Measurements from ENCODE around the gene KCNJ10. TPM values are rescaled to one million over a fixed set of nuclear protein-coding genes. Genes with fewer than 3 reads are reported as not detected.

Gene KCNJ10
- total and polyA plus RNA-seq, 2 donors (not counting 3 experiments of a cell fraction or from before 2014, with no cell fraction given): not detected

DNA sequence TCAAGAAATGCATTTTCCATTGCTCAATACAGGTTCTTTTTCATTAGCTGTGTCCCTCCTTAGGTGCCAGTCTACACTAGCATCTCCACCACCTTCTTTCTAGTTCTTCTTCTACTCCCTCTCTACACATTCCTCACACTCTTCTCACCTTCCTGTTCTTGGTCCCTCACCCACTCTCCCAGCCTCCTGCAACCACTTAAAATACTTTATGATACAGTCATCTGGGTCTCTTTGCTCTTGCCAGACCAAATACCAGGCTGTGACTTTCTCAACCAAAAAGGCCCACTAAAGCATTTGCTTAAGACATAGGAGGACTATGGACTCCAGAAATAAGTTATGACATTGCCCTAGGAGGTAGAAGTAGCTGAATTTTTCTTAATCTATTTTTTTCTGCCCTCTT lies 73.3 kb downstream of the KCNJ10 start:
- no TSS peak for BruUV-seq (replicated peaks)
- POLR2A ChIA-PET: no interaction called here
- H3K27ac ChIP-seq (ENCODE audit: insufficient read depth, low read depth, low read length): no peak overlapping the region
- no peaks in the 10 kb centered on the region for H3K9me1 ChIP-seq (replicated peaks; ENCODE audit: control insufficient read depth, extremely low read depth, insufficient read depth, low read length)
- H3K9ac ChIP-seq (replicated peaks; ENCODE audit: extremely low read depth, insufficient read depth, low read length): no peak overlapping the region
- no peak overlapping the region for H2AFZ ChIP-seq (ENCODE audit: low read depth, low read length)
- no peaks in the 10 kb centered on the region for H4K20me1 ChIP-seq (replicated peaks; ENCODE audit: control insufficient read depth, extremely low read depth, insufficient read depth, low read length)
- no peaks in the 10 kb centered on the region for H3K79me2 ChIP-seq (ENCODE audit: control insufficient read depth, insufficient read depth, low read length)
- H3K4me1 ChIP-seq (ENCODE audit: control insufficient read depth, extremely low read depth, insufficient read depth, low read length): no peaks in the 10 kb centered on the region
- DNase-seq (ENCODE audit: low read depth, low spot score) (no peak), FAIRE-seq (no peak)
- CTCF ChIA-PET: interaction anchor here (0.9 to 1.3 kb wide), 3 partner anchors 10 to 65 kb away, joined by 3 to 5 read pairs (median 3); no protein-coding TSS in a partner anchor
- H3K36me3 ChIP-seq (ENCODE audit: control insufficient read depth in 2 of 2, extremely low read depth in 1 of 2, insufficient read depth in 2 of 2, low read length in 2 of 2): no peaks in the 10 kb centered on the region
- H3K4me2 ChIP-seq (ENCODE audit: insufficient read depth, low read length): no peak overlapping the region
- H3K27me3 ChIP-seq (ENCODE audit: control insufficient read depth in 2 of 2, insufficient read depth in 2 of 2, low read length in 2 of 2): peaks cover 13 to 15% of the 10 kb centered on the region in 2 experiments
- H3K9me3 ChIP-seq (replicated peaks; ENCODE audit: control insufficient read depth, insufficient read depth, low read length): no peaks in the 10 kb centered on the region
- TF ChIP-seq, protein P1, sequence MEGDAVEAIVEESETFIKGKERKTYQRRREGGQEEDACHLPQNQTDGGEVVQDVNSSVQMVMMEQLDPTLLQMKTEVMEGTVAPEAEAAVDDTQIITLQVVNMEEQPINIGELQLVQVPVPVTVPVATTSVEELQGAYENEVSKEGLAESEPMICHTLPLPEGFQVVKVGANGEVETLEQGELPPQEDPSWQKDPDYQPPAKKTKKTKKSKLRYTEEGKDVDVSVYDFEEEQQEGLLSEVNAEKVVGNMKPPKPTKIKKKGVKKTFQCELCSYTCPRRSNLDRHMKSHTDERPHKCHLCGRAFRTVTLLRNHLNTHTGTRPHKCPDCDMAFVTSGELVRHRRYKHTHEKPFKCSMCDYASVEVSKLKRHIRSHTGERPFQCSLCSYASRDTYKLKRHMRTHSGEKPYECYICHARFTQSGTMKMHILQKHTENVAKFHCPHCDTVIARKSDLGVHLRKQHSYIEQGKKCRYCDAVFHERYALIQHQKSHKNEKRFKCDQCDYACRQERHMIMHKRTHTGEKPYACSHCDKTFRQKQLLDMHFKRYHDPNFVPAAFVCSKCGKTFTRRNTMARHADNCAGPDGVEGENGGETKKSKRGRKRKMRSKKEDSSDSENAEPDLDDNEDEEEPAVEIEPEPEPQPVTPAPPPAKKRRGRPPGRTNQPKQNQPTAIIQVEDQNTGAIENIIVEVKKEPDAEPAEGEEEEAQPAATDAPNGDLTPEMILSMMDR (IDR thresholded peaks at IDR 0.05; ENCODE audit: extremely low read depth in 1 of 2, insufficient read depth in 1 of 2, low read depth in 1 of 2, low read length in 2 of 2): no peak
- no peak for TF ChIP-seq GATA2 (IDR thresholded peaks at IDR 0.05; ENCODE audit: insufficient read depth, insufficient read length, low read depth, low read length)
- TF ChIP-seq POLR2A (IDR thresholded peaks at IDR 0.05; ENCODE audit: low read depth, low read length): no peak
- no peak for TF ChIP-seq EZH2 (IDR thresholded peaks at IDR 0.05; ENCODE audit: borderline replicate concordance, low read depth, low read length, severe bottlenecking)
- TF ChIP-seq JUN (IDR thresholded peaks at IDR 0.05; ENCODE audit: borderline replicate concordance, insufficient read depth, insufficient read length, low read depth): no peak
- TF ChIP-seq, protein P2, sequence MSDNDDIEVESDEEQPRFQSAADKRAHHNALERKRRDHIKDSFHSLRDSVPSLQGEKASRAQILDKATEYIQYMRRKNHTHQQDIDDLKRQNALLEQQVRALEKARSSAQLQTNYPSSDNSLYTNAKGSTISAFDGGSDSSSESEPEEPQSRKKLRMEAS (IDR thresholded peaks at IDR 0.05; ENCODE audit: insufficient read depth, insufficient read length): no peak
- TF ChIP-seq FOS (IDR thresholded peaks at IDR 0.05; ENCODE audit: borderline replicate concordance, insufficient read depth, low read length): no peak
- TF ChIP-seq POLR2AphosphoS5 (IDR thresholded peaks at IDR 0.05; ENCODE audit: insufficient read depth, low read depth, low read length): no peak
- TF ChIP-seq MYC (IDR thresholded peaks at IDR 0.05; ENCODE audit: low read depth, low read length): no peak
- dilution Hi-C loops (cut with MboI; ENCODE audit: extremely low pct_ligation_motif_present, low sequenced_read_pairs) (no loop called here), intact Hi-C loops (cut with micrococcal nuclease) (no loop called here)
- no peak overlapping the region for H3K4me3 ChIP-seq (replicated peaks in 1 of 3; ENCODE audit: insufficient read depth in 1 of 3, low read depth in 1 of 3, low read length in 3 of 3)

Measured in endothelial cell of umbilical vein (primary cell).